Endodermal cell (in vitro differentiated cells): ENCODE data around the gene CLDN19. TPM values are rescaled to one million over a fixed set of nuclear protein-coding genes. Genes with fewer than 3 reads are reported as not detected.

Experiments used
- DNase-seq: peaks from one replicate; pipeline ENCODE4 v3.0.0-alpha.2; 2017
- H3K27ac ChIP-seq: 2 replicates; pipeline ENCODE4 v1.5.1; 2013; ENCODE audit warnings: mild to moderate bottlenecking, low read depth, low read length, moderate library complexity
- H3K27me3 ChIP-seq: 2 replicates; pipeline ENCODE4 v1.6.1; 2013; ENCODE audit warnings: mild to moderate bottlenecking, low read length, moderate library complexity; ENCODE audit not compliant: insufficient read depth, control insufficient read depth, poor library complexity, severe bottlenecking
- H3K36me3 ChIP-seq: 2 replicates; pipeline ENCODE4 v1.7.0; 2013; ENCODE audit warnings: mild to moderate bottlenecking, low read length, moderate library complexity; ENCODE audit not compliant: control insufficient read depth, insufficient read depth
- H3K4me1 ChIP-seq: one replicate; pipeline ENCODE4 v1.7.0; 2013; ENCODE audit warnings: low read length; ENCODE audit not compliant: control insufficient read depth, insufficient read depth
- H3K4me3 ChIP-seq: 2 replicates; pipeline ENCODE4 v1.5.1; 2013; ENCODE audit warnings: mild to moderate bottlenecking, low read length, moderate library complexity
- H3K9ac ChIP-seq: 2 replicates; pipeline ENCODE4 v1.6.1; 2013; ENCODE audit warnings: mild to moderate bottlenecking, low read length, moderate library complexity; ENCODE audit not compliant: poor library complexity, severe bottlenecking; ENCODE audit errors: extremely low read depth
- H3K9me3 ChIP-seq: 2 replicates; pipeline ENCODE4 v1.6.1; 2013; ENCODE audit warnings: mild to moderate bottlenecking, low read length, moderate library complexity; ENCODE audit not compliant: control insufficient read depth
- H3K27ac Mint-ChIP-seq: 2 replicates; pipeline ENCODE4 v1.8.0; 2020; ENCODE audit warnings: mixed read lengths
- H3K27me3 Mint-ChIP-seq: 2 replicates; pipeline ENCODE4 v1.8.0; 2021; ENCODE audit warnings: mild to moderate bottlenecking, mixed read lengths; ENCODE audit not compliant: insufficient read depth
- H3K36me3 Mint-ChIP-seq: 2 replicates; pipeline ENCODE4 v1.8.0; 2020; ENCODE audit warnings: low read depth, mixed read lengths
- H3K4me1 Mint-ChIP-seq: 2 replicates; pipeline ENCODE4 v1.8.0; 2020; ENCODE audit warnings: mixed read lengths
- H3K4me3 Mint-ChIP-seq: 2 replicates; pipeline ENCODE4 v1.8.0; 2020; ENCODE audit warnings: mild to moderate bottlenecking, moderate library complexity, mixed read lengths
- H3K9me3 Mint-ChIP-seq: 2 replicates; pipeline ENCODE4 v1.8.0; 2020; ENCODE audit warnings: mild to moderate bottlenecking, mixed read lengths
- CTCF ChIP-seq: fragments of 200-600 bp; sonication (generic); conservative IDR thresholded peaks from 2 replicates; pipeline ENCODE4 v1.5.0; 2021; ENCODE audit warnings: antibody characterized with exemption, mild to moderate bottlenecking
- WGBS, 2 experiments: methylation state at CpG; one replicate each; pipeline versions ENCODE4 v1.1.5 to v1.1.7; 2013; ENCODE audit warnings: missing lambda C conversion rate in 2 of 2, mixed read lengths in 1 of 2; ENCODE audit not compliant: insufficient coverage in 1 of 2, insufficient read length in 1 of 2; 5-methylcytosine and 5-hydroxymethylcytosine counted together
- total RNA-seq, 2 donors: library from RNA; stranded (reverse); fragmentation: NEBNext Ultra II Directional in 1 of 2; extraction: Animal tissue kit (Norgen Biotek cat#: 25700) in 1 of 2; gene quantifications; 2 replicates in 1 of 2; 3 replicates in 1 of 2; pipeline ENCODE4 v1.2.1, GENCODE V29; 2021

The CLDN19 gene
- total RNA-seq, 2 donors from 2014 or later: 31.6 to 32.6 TPM

GRCh38 chr1:42692911-42693310 lies 47.1 kb downstream of the CLDN19 start:
- Histone ChIP-seq H3K36me3 (peaks cover 75% of the 10 kb centered on the region), H3K4me3 (no peak overlapping the region), H3K27ac (peak overlapping the region; percentile 9), H3K4me1 (peaks cover 14% of the 10 kb centered on the region), H3K9ac (no peak overlapping the region), H3K27me3 (no peaks in the 10 kb centered on the region), H3K9me3 (no peaks in the 10 kb centered on the region)
- 90% methylated on average over 2 of the region's 2 CpGs; no CpG with 5 or more reads in 1 of the 2 experiments for WGBS, 2 experiments
- no peak for DNase-seq
- peak overlapping the region; percentile 33 for H3K27ac Mint-ChIP-seq
- no peaks in the 10 kb centered on the region for H3K9me3 Mint-ChIP-seq
- H3K4me3 Mint-ChIP-seq: no peak overlapping the region
- no peak for TF ChIP-seq CTCF
- no peaks in the 10 kb centered on the region for H3K27me3 Mint-ChIP-seq
- H3K36me3 Mint-ChIP-seq: peaks cover 51% of the 10 kb centered on the region
- peaks cover 36% of the 10 kb centered on the region for H3K4me1 Mint-ChIP-seq

GRCh38 chr1:42692461-42692860 lies 47.6 kb downstream of the CLDN19 start:
- H3K9me3 Mint-ChIP-seq: no peaks in the 10 kb centered on the region
- Histone ChIP-seq H3K4me1 (peaks cover 18% of the 10 kb centered on the region), H3K9ac (no peak overlapping the region), H3K9me3 (no peaks in the 10 kb centered on the region), H3K4me3 (peak overlapping the region; percentile 33), H3K36me3 (peaks cover 75% of the 10 kb centered on the region), H3K27ac (peak overlapping the region; percentile 9), H3K27me3 (no peaks in the 10 kb centered on the region)
- 48% methylated on average over 5 of the region's 5 CpGs for WGBS, 2 experiments
- no peaks in the 10 kb centered on the region for H3K27me3 Mint-ChIP-seq
- H3K4me3 Mint-ChIP-seq: no peak overlapping the region
- peak overlapping the region; percentile 33 for H3K27ac Mint-ChIP-seq
- no peak for TF ChIP-seq CTCF
- DNase-seq: no peak
- H3K36me3 Mint-ChIP-seq: peaks cover 51% of the 10 kb centered on the region
- peaks cover 39% of the 10 kb centered on the region for H3K4me1 Mint-ChIP-seq

- Mint-ChIP-seq H3K27me3 (no peaks in the 10 kb centered on the region), H3K27ac (no peak overlapping the region), H3K36me3 (peaks cover 44% of the 10 kb centered on the region), H3K4me3 (no peak overlapping the region), H3K9me3 (no peaks in the 10 kb centered on the region), H3K4me1 (peaks cover 50% of the 10 kb centered on the region)
- H3K36me3 ChIP-seq: peaks cover 67% of the 10 kb centered on the region
- WGBS, 2 experiments: 93 to 100% methylated on average over 3 to 4 of the region's 4 CpGs
- H3K27me3 ChIP-seq: no peaks in the 10 kb centered on the region
- H3K4me3 ChIP-seq: no peak overlapping the region
- H3K27ac ChIP-seq: no peak overlapping the region
- DNase-seq: no peak
- TF ChIP-seq CTCF: no peak
- peaks cover 27% of the 10 kb centered on the region for H3K4me1 ChIP-seq
- H3K9me3 ChIP-seq: no peaks in the 10 kb centered on the region
- H3K9ac ChIP-seq: no peak overlapping the region
Measured at GRCh38 chr1:42691157-42691498, 48.9 kb downstream of the CLDN19 start.
